GM18505 (cell line): ENCODE measurements around the gene OR1F1.
"Not testable (repeated sequence)": the region's sequence is repeated elsewhere in the genome, so short reads cannot be mapped to it uniquely, and the experiment has no call there.

Experiments
- ATAC-seq: cut with Tn5 transposase; IDR thresholded peaks from one replicate; pipeline ENCODE4 v1.9.1; 2021; ENCODE audit not compliant: unreplicated experiment
- POLR2A ChIP-seq: IDR thresholded peaks from 4 replicates; pipeline ENCODE4 v1.6.1; 2011; ENCODE audit warnings: borderline replicate concordance; ENCODE audit not compliant: insufficient read depth, insufficient read length; ENCODE audit errors: extremely low read depth

Gene OR1F1

DNA sequence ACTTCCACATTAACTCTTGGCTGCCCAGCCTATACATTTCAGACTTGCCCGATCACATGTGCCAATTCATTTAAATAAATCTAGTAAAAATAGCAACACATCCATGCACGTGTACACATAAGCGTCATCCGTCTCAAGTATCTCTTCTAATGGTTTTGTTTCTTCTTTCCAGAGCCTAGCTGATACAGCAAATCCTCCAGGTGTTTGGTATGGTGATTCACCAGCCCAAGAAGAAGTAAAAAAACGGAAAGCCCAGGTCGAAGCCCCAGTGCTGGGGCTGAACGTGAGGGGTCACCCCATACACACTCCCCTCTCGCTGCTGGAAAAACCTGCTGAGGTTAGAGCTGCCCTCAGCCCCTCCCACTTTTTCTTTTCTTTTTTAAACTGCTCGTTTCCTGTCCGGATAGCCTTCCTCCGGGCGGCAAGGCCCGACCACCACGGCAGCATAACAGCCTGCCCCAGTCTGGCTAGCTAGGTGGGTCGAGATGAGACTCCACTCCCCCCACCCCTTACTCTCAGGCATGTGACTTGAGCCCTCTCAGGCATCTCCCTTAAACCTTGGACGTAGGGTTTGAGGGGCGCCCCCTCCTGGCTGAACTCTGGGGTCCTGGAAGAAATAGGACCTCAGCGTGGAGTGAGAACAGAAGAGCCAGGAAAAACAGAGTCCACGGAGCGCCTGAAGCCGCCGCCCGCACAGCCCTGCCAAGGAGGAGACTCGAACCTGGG, 13.9 kb upstream of the OR1F1 start:
- TF ChIP-seq POLR2A, result no peak
- no peak for ATAC-seq

DNA sequence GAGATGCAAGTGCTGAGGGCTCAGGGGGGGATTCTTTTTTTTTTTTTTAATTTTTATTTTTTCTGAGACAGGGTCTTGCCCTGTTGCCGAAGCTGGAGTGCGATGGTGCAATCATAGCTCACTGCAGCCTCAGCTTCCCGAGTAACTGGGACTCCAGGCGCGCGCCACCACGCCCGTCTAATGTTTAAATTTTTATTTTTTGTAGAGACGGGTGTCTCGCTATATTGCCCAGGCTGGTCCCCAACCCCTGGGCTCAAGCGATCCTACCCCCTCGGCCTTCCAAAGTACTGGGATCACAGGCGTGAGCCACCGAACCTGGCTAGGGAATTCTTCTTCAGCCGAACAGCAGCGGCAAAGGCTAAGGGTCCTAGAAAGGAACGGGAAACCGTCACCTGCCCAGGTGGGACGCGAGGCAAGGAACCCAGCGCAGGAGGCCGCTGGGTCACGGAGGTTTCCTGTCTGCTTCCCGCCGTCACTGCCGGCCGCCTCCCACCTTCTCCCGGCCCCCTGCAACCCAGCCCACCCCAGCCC, 13.3 kb upstream of the OR1F1 start:
- no peak for ATAC-seq
- TF ChIP-seq POLR2A, result no peak

- TF ChIP-seq POLR2A, result no peak
- no peak for ATAC-seq
Observed at GRCh38 chr16:3175157-3176093, 12.6 kb upstream of the OR1F1 start.

DNA sequence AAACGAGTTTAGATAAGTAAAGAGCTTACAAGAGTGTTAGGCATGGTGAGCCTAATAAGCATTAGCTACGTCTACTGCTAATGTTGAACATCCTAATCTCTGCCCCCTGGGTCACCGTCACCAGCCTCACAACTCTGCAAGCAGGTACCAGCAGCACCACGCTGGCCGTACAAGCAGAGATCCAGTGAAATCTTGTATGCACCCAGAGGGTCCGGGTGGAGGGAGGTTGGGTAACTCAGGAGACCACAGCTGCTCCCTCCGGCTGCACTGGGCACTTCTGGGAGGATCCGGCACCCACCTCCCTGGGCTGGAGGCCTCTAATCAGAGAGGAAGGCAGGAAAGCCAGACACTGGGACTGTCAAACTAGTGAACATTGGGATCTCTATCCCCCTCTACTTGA, 8.4 kb upstream of the OR1F1 start:
- no peak for ATAC-seq
- no peak for TF ChIP-seq POLR2A

DNA sequence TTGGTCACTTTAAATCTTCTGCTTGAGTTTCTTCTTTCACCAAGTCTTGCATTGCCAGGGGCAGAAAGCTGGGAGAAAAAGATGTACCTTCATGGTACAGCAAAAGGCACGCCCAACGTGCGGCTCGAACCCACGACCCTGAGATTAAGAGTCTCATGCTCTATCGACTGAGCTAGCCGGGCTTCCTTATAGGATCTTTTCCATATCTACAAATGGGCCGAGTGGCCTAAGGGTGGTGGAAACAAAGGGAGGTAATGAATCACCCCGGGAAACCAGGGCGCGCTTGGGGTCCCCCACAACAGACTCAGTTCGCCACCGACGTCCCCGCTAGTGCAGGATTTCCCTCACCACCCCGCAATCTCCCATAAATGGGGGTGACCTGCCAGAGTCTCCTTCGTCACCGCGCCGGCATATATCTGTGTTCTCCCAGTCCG, 7.5 kb upstream of the OR1F1 start:
- ATAC-seq, result no peak
- TF ChIP-seq POLR2A, result no peak

DNA sequence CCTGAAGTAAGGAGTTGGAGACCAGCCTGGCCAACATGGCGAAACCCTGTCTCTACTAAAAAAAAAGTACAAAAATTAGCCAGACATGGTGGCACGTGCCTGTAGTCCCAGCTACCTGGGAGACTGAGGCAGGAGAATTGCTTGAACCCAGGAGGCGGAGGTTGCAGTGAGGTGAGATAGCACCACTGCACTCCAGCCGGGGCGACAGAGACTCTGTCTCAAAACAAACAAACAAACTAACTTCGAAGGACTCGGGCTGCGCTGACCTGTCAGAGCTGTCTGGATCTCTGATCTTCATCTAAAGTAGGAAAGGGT, 5.8 kb upstream of the OR1F1 start:
- not testable (repeated sequence) for ATAC-seq

DNA sequence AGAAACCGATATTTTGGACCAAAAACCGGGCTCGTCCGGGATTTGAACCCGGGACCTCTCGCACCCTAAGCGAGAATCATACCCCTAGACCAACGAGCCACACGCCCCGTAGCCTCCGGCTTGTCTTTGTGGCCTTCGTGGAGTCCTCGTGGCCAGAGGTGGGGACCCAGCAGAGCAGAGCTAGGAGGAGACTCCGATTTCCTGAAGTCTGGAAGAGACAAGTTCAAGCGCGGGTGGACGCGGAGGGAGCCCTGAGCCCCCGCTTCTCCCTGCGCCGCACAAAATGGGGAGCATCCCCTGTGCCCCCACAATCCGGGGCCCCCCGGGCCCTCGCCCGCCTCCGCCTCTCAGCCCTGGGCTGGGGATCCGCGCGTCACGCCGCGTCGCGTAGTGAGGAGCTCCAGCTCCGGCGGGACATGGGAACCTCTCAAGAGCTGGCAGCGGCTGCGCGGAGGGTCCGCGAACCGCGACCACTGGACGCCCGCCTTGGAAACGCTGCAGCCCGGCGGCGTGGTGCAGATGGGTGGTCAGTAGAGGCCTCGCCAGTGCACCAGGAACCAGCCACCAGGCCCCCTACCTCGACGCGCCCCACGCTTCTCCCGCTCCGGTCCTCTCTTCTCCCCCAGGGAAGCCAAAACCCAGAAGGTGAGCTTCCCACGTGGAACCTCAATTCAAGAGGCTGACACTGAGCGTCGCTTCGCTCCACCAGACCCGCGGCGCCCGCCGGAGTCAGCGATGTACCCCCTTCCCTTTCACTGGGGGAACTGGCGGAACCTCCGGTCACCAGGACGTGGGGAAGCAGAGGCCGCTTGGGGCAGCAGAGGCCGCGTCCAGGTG, 5.2 kb upstream of the OR1F1 start:
- no peak for TF ChIP-seq POLR2A
- no peak for ATAC-seq

DNA sequence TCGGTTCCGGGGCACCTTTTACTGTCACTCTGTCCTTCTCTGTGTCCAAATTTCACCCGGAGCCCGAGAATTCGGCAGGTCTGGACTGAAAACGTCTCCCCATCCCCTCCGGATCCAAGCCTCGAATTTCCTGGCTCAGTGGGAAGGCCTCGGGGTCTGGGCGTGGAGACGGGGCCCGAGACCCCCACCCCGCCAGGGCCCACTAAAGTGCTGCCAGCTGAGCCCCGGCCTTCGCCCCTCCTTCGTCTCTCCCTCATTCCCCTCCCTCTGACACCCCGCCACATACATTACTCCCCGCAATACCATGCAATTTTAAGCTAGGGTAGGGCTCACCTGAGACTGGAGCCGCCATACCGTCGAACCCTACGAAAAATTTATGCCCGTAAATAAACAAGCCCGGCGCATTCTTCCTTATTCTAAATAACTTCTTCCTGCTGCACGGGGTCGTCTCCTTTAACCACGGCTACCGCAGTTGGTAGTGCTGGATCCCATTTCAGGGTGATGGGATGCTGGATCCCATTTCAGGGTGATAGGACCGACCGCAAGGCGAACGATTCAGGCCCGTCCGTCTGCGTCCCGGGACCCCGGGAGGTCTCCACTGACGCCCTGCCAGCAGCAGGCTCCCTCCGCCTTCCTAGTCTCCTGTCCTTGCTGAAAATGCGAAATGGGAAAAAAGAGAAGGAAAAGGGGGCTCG, 4.4 kb upstream of the OR1F1 start:
- no peak for TF ChIP-seq POLR2A
- no peak for ATAC-seq

- no peak for TF ChIP-seq POLR2A
- ATAC-seq, result no peak
Observed at GRCh38 chr16:3186946-3187690, 886 bp upstream of the OR1F1 start.

- no peak for TF ChIP-seq POLR2A
- no peak for ATAC-seq
Observed at GRCh38 chr16:3188675-3188924, 596 bp downstream of the OR1F1 start.

DNA sequence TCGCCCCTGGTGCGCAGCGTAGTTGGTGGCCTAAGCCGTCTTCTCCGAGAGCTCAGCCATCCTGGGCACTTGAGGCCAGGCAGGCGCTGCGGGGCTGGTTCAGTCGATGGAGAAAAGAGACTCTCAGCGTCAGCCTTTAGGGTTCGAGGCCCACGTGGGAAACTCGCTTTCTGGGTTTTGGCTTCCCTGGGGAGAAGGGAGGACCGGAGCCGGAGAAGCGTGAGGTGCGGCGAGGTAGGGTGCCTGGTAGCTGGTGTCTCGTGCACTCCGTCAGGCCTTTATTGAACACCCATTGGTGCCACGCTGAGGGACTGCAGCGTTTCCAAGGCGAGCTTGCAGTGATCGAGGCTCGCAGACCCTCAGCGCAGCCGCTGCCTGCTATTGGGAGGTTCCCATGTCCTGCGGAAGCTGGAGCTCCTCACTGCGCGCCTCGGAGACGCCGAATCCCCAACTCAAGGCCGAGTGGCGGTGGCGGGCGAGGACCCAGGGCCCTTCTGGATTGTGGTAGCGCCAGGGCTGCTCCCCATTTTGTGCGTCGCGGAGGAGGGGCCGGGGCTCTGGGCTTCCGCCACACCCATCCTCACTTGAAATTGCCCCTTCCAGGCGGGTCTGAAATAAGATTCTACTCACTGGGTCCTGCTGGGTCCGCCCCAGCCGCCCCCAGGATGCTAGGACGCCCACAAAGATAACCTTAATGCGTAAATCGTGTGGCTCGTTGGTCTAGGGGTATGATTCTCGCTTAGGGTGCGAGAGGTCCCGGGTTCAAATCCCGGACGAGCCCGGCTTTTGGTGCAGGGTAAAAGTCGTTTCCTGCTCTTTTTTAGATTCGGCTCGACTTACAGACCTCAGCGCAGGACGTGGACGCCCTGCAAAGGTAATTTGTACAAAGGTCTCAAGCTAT, 1.2 kb downstream of the OR1F1 start:
- no peak for ATAC-seq
- TF ChIP-seq POLR2A, result no peak
